Measurements from ENCODE around the gene SYNGR4.

DNA sequence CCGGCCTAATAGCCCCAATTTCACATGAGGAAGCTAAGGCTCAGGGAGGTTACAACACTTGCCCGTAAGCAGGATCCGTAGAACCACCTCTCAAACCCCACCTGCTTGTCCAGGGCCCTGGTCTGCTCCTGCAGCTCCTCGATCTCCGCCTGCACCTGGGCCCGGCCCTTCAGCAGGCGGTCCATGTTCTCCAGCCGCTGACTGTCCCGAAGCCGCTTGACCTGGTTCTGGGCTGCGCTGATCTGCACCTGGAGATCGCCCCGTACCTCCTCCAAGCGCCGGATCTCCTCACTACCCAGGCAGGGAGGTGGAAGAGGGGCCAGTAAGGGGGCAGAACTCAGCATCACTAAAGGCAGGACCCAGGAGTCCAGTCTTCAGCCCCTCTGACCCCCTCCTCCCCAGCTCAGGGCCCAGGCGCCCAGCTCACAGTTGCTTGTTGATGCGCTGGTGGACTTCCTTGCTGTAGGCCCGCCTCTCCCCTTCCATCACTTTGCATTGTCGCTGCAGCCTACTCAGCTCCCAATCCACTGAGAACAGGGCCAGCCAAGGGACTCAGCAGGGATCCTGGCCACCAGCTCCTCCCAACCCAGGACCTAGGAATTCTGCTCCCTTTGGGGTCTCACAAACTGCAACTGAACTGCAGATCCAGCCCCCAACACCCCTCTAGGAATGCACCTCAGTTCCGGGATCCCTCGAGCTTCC, 45.7 kb upstream of the SYNGR4 start:
- TF ChIP-seq, protein P1, sequence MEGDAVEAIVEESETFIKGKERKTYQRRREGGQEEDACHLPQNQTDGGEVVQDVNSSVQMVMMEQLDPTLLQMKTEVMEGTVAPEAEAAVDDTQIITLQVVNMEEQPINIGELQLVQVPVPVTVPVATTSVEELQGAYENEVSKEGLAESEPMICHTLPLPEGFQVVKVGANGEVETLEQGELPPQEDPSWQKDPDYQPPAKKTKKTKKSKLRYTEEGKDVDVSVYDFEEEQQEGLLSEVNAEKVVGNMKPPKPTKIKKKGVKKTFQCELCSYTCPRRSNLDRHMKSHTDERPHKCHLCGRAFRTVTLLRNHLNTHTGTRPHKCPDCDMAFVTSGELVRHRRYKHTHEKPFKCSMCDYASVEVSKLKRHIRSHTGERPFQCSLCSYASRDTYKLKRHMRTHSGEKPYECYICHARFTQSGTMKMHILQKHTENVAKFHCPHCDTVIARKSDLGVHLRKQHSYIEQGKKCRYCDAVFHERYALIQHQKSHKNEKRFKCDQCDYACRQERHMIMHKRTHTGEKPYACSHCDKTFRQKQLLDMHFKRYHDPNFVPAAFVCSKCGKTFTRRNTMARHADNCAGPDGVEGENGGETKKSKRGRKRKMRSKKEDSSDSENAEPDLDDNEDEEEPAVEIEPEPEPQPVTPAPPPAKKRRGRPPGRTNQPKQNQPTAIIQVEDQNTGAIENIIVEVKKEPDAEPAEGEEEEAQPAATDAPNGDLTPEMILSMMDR (IDR thresholded peaks at IDR 0.05), result no peak
- TF ChIP-seq EZH2phosphoT487 (IDR thresholded peaks at IDR 0.05) (no peak), EZH2 (IDR thresholded peaks at IDR 0.05) (no peak)

All from neural progenitor cell (in vitro differentiated cells).